WTC11 (cell line): ENCODE data around the gene IGF2BP3. TPM values are rescaled to one million over a fixed set of nuclear protein-coding genes. Genes with fewer than 3 reads are reported as not detected.

Experiments
- ATAC-seq: fragments of 200-7000 bp; cut with Tn5 transposase; 2 replicates; pipeline ENCODE4 v1.10.0; 2021; ENCODE audit warnings: mild to moderate bottlenecking, moderate library complexity
- CTCF ChIA-PET: fragments of 300-600 bp; sonication (Branson Sonifier 250); formaldehyde crosslinking; loops from one replicate; lab custom pipeline; 2021; ENCODE audit warnings: antibody characterized with exemption; lab: Charles Lee
- POLR2A ChIA-PET: fragments of 350-600 bp; sonication (Branson Sonifier 250); formaldehyde crosslinking; loops from one replicate; lab custom pipeline; 2021; ENCODE audit warnings: antibody characterized with exemption; lab: Charles Lee
- DNase-seq: peaks from one replicate; pipeline ENCODE4 v3.0.0; 2021; ENCODE audit warnings: low spot score
- H3K27ac Mint-ChIP-seq: 2 replicates; pipeline ENCODE4 v1.8.0; 2021; ENCODE audit warnings: mixed read lengths
- H3K27me3 Mint-ChIP-seq: 2 replicates; pipeline ENCODE4 v1.8.0; 2021; ENCODE audit warnings: low read depth, mild to moderate bottlenecking, moderate library complexity, mixed read lengths
- H3K36me3 Mint-ChIP-seq: 2 replicates; pipeline ENCODE4 v1.8.0; 2021; ENCODE audit warnings: mixed read lengths
- H3K4me1 Mint-ChIP-seq: 2 replicates; pipeline ENCODE4 v1.8.0; 2022; ENCODE audit warnings: mixed read lengths
- H3K4me3 Mint-ChIP-seq: 2 replicates; pipeline ENCODE4 v1.8.0; 2021; ENCODE audit warnings: mild to moderate bottlenecking, moderate library complexity, mixed read lengths
- H3K9me3 Mint-ChIP-seq: 2 replicates; pipeline ENCODE4 v1.8.0; 2021; ENCODE audit warnings: mixed read lengths
- CREB1 ChIP-seq: sonication (generic); formaldehyde crosslinking; IDR thresholded peaks from 2 replicates; pipeline ENCODE4 v1.8.0; 2023; ENCODE audit warnings: mild to moderate bottlenecking, missing genetic modification reagents
- GTF2I ChIP-seq: fragments of 250-450 bp; sonication (Bioruptor Pico); conservative IDR thresholded peaks from 2 replicates; pipeline ENCODE4 v1.4.0; 2021; ENCODE audit warnings: mild to moderate bottlenecking
- IRF2 ChIP-seq: sonication (generic); formaldehyde crosslinking; IDR thresholded peaks from 2 replicates; pipeline ENCODE4 v1.8.0; 2022; ENCODE audit warnings: low read depth, missing genetic modification reagents, borderline replicate concordance
- MXD4 ChIP-seq: fragments of 250-450 bp; sonication (Bioruptor Pico); IDR thresholded peaks from 2 replicates; pipeline ENCODE4 v1.8.0; 2021; ENCODE audit warnings: mild to moderate bottlenecking, moderate library complexity, borderline replicate concordance
- NFYB ChIP-seq: sonication (generic); formaldehyde crosslinking; conservative IDR thresholded peaks from 2 replicates; pipeline ENCODE4 v1.8.0; 2022; ENCODE audit warnings: low read depth, missing genetic modification reagents
- RELA ChIP-seq: sonication (generic); formaldehyde crosslinking; IDR thresholded peaks from 2 replicates; pipeline ENCODE4 v1.8.1; 2022; ENCODE audit warnings: missing genetic modification reagents, mild to moderate bottlenecking, borderline replicate concordance
- RORB ChIP-seq: fragments of 250-450 bp; sonication (Bioruptor Pico); IDR thresholded peaks from 2 replicates; pipeline ENCODE4 v1.9.0; 2021; ENCODE audit warnings: mild to moderate bottlenecking
- SMAD4 ChIP-seq: sonication (generic); formaldehyde crosslinking; IDR thresholded peaks from 2 replicates; pipeline ENCODE4 v1.8.0; 2022; ENCODE audit warnings: mild to moderate bottlenecking, missing genetic modification reagents
- TP53 ChIP-seq: sonication (generic); formaldehyde crosslinking; IDR thresholded peaks from 2 replicates; pipeline ENCODE4 v1.8.1; 2023; ENCODE audit warnings: mild to moderate bottlenecking, missing genetic modification reagents
- ZBTB21 ChIP-seq: sonication (generic); formaldehyde crosslinking; IDR thresholded peaks from 2 replicates; pipeline ENCODE4 v1.8.1; 2023; ENCODE audit warnings: mild to moderate bottlenecking, missing genetic modification reagents, borderline replicate concordance
- ZNF219 ChIP-seq: sonication (generic); formaldehyde crosslinking; IDR thresholded peaks from 2 replicates; pipeline ENCODE4 v1.8.0; 2023; ENCODE audit warnings: missing genetic modification reagents, mild to moderate bottlenecking, borderline replicate concordance
- ZNF263 ChIP-seq: sonication (generic); formaldehyde crosslinking; IDR thresholded peaks from 2 replicates; pipeline ENCODE4 v1.8.1; 2022; ENCODE audit warnings: low read depth, mild to moderate bottlenecking, moderate library complexity, missing genetic modification reagents
- ZNF317 ChIP-seq: sonication (generic); formaldehyde crosslinking; IDR thresholded peaks from 2 replicates; pipeline ENCODE4 v1.8.1; 2023; ENCODE audit warnings: low read depth, mild to moderate bottlenecking, moderate library complexity, missing genetic modification reagents, borderline replicate concordance
- total RNA-seq: library from RNA; stranded (reverse); gene quantifications from 3 replicates; pipeline ENCODE4 v1.2.3, GENCODE V29; 2021
- TF ChIP-seq, protein P1 (sequence below): sonication (generic); formaldehyde crosslinking; IDR thresholded peaks from 2 replicates; pipeline ENCODE4 v1.8.0; 2022; ENCODE audit warnings: mild to moderate bottlenecking, missing genetic modification reagents
- TF ChIP-seq, protein P2 (sequence below): fragments of 250-450 bp; sonication (Bioruptor Pico); IDR thresholded peaks from 2 replicates; pipeline ENCODE4 v1.9.0; 2021; ENCODE audit warnings: mild to moderate bottlenecking, borderline replicate concordance
- TF ChIP-seq, protein P3 (sequence below): sonication (generic); formaldehyde crosslinking; IDR thresholded peaks from 2 replicates; pipeline ENCODE4 v1.8.1; 2023; ENCODE audit warnings: mild to moderate bottlenecking, missing genetic modification reagents, moderate library complexity
- TF ChIP-seq, protein P4 (sequence below): sonication (generic); formaldehyde crosslinking; IDR thresholded peaks from 2 replicates; pipeline ENCODE4 v1.8.0; 2023; ENCODE audit warnings: missing genetic modification reagents
- TF ChIP-seq, protein P5 (sequence below): sonication (generic); formaldehyde crosslinking; IDR thresholded peaks from 2 replicates; pipeline ENCODE4 v1.8.1; 2022; ENCODE audit warnings: mild to moderate bottlenecking, missing genetic modification reagents, moderate library complexity, borderline replicate concordance
- TF ChIP-seq, protein P6 (sequence below): sonication (generic); formaldehyde crosslinking; IDR thresholded peaks from 2 replicates; pipeline ENCODE4 v1.8.0; 2023; ENCODE audit warnings: mild to moderate bottlenecking, missing genetic modification reagents

IGF2BP3 gene
- total RNA-seq, 1 experiment from 2014 or later, result 129 TPM

DNA sequence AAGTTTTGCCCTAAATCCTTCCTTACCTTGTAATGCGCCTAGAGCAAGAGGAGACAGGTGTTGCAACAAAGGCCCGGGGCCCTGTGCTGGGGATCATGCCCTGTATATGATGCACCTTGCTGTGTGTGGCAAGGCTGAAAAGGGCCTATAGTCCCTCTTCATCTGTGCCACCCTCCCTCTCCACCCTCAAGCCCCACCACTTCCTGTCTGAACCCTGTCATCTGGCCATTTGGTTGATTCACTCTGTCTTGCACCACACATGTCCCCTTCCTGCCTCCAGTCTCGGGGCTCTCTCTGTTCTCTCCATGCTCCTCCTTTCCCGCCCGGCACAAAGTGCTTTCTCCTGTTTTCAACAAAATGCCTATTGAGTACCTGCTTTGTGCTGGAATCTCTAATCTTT is 182.7 kb downstream of the IGF2BP3 start:
- TF ChIP-seq, protein P1, sequence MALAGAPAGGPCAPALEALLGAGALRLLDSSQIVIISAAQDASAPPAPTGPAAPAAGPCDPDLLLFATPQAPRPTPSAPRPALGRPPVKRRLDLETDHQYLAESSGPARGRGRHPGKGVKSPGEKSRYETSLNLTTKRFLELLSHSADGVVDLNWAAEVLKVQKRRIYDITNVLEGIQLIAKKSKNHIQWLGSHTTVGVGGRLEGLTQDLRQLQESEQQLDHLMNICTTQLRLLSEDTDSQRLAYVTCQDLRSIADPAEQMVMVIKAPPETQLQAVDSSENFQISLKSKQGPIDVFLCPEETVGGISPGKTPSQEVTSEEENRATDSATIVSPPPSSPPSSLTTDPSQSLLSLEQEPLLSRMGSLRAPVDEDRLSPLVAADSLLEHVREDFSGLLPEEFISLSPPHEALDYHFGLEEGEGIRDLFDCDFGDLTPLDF (CRISPR knock-in tag), result no peak
- H3K27ac Mint-ChIP-seq, result no peak overlapping the region
- ChIA-PET POLR2A (interaction anchor here (0.6 kb wide), 1 partner anchor 209 kb away, joined by 7 read pairs; no protein-coding TSS in a partner anchor), CTCF (interaction anchor here (1.4 kb wide), 1 partner anchor 15 kb away, joined by 7 read pairs; no protein-coding TSS in a partner anchor)
- ATAC-seq (peak; percentile 35), DNase-seq (no peak)
- H3K9me3 Mint-ChIP-seq, result no peaks in the 10 kb centered on the region
- H3K4me3 Mint-ChIP-seq, result no peak overlapping the region
- no peaks in the 10 kb centered on the region for H3K27me3 Mint-ChIP-seq
- no peaks in the 10 kb centered on the region for H3K36me3 Mint-ChIP-seq
- H3K4me1 Mint-ChIP-seq, result peaks cover 15% of the 10 kb centered on the region

DNA sequence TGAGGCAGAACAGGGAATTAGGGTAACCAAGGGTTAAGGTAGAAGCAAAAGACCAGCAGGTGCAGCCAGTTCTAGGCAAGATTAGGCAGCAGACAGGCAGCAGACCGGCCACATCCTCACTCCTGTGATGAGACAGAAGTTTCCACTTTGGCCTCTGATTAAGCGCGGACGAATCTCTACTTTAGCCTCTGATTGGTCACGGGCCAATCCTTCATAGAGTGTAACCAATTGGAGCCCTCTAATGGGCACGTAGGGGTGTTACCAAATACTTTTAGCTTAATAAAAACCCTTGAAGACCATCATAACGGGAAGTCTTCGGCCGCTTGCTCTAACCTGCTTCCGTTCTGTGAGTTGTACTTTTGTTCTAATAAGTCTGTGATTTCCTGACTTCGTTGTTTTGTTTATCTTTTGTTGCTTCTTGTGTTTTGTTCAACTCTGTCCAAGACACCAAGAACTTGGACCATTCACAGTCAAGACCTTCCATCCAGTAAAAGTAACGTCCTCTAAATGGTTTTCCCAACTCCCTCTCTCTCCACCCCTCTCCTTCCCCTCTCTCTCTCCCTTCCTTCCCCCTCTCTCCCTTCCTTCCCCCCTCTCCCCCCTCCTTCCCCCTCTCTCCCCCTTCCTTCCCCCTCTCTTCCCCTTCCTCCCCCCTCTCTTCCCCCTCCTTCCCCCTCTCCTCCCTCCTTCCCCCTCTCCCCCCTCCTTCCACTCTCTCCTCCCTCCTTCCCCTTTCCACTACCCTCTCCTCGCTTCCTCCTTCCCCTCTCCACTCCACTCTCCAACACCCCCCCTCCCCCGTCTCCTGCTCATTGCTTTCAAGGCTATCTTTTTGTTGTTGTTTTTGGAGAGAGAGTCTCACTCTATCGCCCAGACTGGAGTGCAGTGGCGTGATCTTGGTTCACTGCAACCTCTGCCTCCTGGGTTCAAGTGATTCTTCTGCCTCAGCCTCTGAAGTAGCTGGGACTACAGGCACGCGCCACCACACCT is 184.3 kb downstream of the IGF2BP3 start:
- DNase-seq (no peak), ATAC-seq (peak; percentile 75)
- Mint-ChIP-seq H3K4me1 (peaks cover 7% of the 10 kb centered on the region), H3K27ac (peak overlapping the region; percentile 33; the same call in 1 of the 2 replicates), H3K4me3 (no peak overlapping the region), H3K9me3 (no peaks in the 10 kb centered on the region), H3K36me3 (no peaks in the 10 kb centered on the region), H3K27me3 (no peaks in the 10 kb centered on the region)
- ChIA-PET CTCF (interaction anchor here (0.5 to 1.6 kb wide), 3 partner anchors 10 to 13 kb away, joined by 3 to 7 read pairs (median 3); no protein-coding TSS in a partner anchor), POLR2A (no interaction called here)
- TF ChIP-seq SMAD4 (CRISPR knock-in tag) (no peak), NFYB (peak; percentile 47)

DNA sequence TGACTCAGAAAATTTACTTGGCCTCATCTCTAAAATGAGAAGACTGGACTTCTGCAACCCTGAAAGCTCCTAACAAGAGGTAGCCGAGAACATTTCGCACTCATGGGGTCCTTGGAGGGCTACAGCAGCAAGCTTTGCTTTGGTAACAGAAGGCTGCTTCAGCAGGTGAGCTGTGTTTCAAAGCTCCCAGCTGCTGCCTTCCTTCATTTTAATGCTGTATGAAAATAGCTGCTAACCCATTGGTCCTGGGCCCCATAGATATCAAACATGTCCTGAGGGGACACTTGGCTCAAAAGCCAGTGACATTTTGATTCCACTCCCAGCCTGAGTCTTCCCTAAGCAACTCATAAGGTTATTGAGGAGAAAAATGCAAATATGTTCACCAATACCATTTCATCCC is 185.4 kb downstream of the IGF2BP3 start:
- no peaks in the 10 kb centered on the region for H3K36me3 Mint-ChIP-seq
- no peaks in the 10 kb centered on the region for H3K27me3 Mint-ChIP-seq
- peaks cover 7% of the 10 kb centered on the region for H3K4me1 Mint-ChIP-seq
- TF ChIP-seq RELA (CRISPR knock-in tag) (no peak), IRF2 (CRISPR knock-in tag) (no peak), ZBTB21 (CRISPR knock-in tag) (no peak), ZNF317 (CRISPR knock-in tag) (no peak), RORB (no peak), MXD4 (no peak), ZNF219 (CRISPR knock-in tag) (no peak), TP53 (no peak), GTF2I (no peak), CREB1 (CRISPR knock-in tag) (no peak), ZNF263 (no peak)
- TF ChIP-seq, protein P2, sequence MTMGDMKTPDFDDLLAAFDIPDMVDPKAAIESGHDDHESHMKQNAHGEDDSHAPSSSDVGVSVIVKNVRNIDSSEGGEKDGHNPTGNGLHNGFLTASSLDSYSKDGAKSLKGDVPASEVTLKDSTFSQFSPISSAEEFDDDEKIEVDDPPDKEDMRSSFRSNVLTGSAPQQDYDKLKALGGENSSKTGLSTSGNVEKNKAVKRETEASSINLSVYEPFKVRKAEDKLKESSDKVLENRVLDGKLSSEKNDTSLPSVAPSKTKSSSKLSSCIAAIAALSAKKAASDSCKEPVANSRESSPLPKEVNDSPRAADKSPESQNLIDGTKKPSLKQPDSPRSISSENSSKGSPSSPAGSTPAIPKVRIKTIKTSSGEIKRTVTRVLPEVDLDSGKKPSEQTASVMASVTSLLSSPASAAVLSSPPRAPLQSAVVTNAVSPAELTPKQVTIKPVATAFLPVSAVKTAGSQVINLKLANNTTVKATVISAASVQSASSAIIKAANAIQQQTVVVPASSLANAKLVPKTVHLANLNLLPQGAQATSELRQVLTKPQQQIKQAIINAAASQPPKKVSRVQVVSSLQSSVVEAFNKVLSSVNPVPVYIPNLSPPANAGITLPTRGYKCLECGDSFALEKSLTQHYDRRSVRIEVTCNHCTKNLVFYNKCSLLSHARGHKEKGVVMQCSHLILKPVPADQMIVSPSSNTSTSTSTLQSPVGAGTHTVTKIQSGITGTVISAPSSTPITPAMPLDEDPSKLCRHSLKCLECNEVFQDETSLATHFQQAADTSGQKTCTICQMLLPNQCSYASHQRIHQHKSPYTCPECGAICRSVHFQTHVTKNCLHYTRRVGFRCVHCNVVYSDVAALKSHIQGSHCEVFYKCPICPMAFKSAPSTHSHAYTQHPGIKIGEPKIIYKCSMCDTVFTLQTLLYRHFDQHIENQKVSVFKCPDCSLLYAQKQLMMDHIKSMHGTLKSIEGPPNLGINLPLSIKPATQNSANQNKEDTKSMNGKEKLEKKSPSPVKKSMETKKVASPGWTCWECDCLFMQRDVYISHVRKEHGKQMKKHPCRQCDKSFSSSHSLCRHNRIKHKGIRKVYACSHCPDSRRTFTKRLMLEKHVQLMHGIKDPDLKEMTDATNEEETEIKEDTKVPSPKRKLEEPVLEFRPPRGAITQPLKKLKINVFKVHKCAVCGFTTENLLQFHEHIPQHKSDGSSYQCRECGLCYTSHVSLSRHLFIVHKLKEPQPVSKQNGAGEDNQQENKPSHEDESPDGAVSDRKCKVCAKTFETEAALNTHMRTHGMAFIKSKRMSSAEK (CRISPR knock-in tag), result no peak
- TF ChIP-seq, protein P3, sequence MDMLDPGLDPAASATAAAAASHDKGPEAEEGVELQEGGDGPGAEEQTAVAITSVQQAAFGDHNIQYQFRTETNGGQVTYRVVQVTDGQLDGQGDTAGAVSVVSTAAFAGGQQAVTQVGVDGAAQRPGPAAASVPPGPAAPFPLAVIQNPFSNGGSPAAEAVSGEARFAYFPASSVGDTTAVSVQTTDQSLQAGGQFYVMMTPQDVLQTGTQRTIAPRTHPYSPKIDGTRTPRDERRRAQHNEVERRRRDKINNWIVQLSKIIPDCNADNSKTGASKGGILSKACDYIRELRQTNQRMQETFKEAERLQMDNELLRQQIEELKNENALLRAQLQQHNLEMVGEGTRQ (CRISPR knock-in tag), result no peak
- TF ChIP-seq, protein P4, sequence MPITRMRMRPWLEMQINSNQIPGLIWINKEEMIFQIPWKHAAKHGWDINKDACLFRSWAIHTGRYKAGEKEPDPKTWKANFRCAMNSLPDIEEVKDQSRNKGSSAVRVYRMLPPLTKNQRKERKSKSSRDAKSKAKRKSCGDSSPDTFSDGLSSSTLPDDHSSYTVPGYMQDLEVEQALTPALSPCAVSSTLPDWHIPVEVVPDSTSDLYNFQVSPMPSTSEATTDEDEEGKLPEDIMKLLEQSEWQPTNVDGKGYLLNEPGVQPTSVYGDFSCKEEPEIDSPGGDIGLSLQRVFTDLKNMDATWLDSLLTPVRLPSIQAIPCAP (CRISPR knock-in tag), result no peak
- TF ChIP-seq, protein P5, sequence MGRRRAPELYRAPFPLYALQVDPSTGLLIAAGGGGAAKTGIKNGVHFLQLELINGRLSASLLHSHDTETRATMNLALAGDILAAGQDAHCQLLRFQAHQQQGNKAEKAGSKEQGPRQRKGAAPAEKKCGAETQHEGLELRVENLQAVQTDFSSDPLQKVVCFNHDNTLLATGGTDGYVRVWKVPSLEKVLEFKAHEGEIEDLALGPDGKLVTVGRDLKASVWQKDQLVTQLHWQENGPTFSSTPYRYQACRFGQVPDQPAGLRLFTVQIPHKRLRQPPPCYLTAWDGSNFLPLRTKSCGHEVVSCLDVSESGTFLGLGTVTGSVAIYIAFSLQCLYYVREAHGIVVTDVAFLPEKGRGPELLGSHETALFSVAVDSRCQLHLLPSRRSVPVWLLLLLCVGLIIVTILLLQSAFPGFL (CRISPR knock-in tag), result no peak
- TF ChIP-seq, protein P6, sequence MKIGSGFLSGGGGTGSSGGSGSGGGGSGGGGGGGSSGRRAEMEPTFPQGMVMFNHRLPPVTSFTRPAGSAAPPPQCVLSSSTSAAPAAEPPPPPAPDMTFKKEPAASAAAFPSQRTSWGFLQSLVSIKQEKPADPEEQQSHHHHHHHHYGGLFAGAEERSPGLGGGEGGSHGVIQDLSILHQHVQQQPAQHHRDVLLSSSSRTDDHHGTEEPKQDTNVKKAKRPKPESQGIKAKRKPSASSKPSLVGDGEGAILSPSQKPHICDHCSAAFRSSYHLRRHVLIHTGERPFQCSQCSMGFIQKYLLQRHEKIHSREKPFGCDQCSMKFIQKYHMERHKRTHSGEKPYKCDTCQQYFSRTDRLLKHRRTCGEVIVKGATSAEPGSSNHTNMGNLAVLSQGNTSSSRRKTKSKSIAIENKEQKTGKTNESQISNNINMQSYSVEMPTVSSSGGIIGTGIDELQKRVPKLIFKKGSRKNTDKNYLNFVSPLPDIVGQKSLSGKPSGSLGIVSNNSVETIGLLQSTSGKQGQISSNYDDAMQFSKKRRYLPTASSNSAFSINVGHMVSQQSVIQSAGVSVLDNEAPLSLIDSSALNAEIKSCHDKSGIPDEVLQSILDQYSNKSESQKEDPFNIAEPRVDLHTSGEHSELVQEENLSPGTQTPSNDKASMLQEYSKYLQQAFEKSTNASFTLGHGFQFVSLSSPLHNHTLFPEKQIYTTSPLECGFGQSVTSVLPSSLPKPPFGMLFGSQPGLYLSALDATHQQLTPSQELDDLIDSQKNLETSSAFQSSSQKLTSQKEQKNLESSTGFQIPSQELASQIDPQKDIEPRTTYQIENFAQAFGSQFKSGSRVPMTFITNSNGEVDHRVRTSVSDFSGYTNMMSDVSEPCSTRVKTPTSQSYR, result no peak
- H3K4me3 Mint-ChIP-seq, result no peak overlapping the region
- ChIA-PET CTCF (interaction anchor here (3.9 kb wide), 1 partner anchor 12 kb away, joined by 17 read pairs; no protein-coding TSS in a partner anchor), POLR2A (no interaction called here)
- ATAC-seq (no peak), DNase-seq (no peak)
- no peaks in the 10 kb centered on the region for H3K9me3 Mint-ChIP-seq
- no peak overlapping the region; the same call in 1 of the 2 replicates for H3K27ac Mint-ChIP-seq
